HG03196 (cell line): Measurements from ENCODE around the gene PPM1M.

Source experiments
- ATAC-seq: cut with Tn5 transposase; IDR thresholded peaks from one replicate; pipeline ENCODE4 v1.9.1; 2021; ENCODE audit not compliant: unreplicated experiment

Gene PPM1M

GRCh38 chr3:52294320-52295150, 49.0 kb downstream of the PPM1M start:
- no peak for ATAC-seq

GRCh38 chr3:52295671-52296208, 50.2 kb downstream of the PPM1M start:
- ATAC-seq = no peak

GRCh38 chr3:52297242-52298148, 51.9 kb downstream of the PPM1M start:
- no peak for ATAC-seq

- no peak for ATAC-seq
Measured at GRCh38 chr3:52298149-52299098, 52.9 kb downstream of the PPM1M start.

- ATAC-seq = no peak
Measured at GRCh38 chr3:52299247-52299878, 53.8 kb downstream of the PPM1M start.
